G401 (cell line): ENCODE results near the gene MYOF. TPM values are rescaled to one million over a fixed set of nuclear protein-coding genes. Genes with fewer than 3 reads are reported as not detected.
A peak's percentile ranks its signal among the peaks of the same experiment; 100 is the strongest.
"Not testable (repeated sequence)": the region's sequence is repeated elsewhere in the genome, so short reads cannot be mapped to it uniquely, and the experiment has no call there.

ENCODE experiments used
- DNase-seq: peaks from one replicate; pipeline ENCODE4 v3.0.0-alpha.2; 2015; ENCODE audit warnings: low spot score
- in situ Hi-C: cut with HindIII; loops from 2 replicates; pipeline ENCODE4 v1.10.0; 2016; ENCODE audit warnings: low sequenced_read_pairs, mixed read lengths
- total RNA-seq: library from RNA; depleted of rRNA; stranded (reverse); fragments of >200 nt; shearing (Covaris generic); gene quantifications from 2 replicates; pipeline ENCODE4 v1.2.3, GENCODE V29; 2014

Gene MYOF
- total RNA-seq, 1 experiment from 2014 or later, result 72.7 TPM

DNA sequence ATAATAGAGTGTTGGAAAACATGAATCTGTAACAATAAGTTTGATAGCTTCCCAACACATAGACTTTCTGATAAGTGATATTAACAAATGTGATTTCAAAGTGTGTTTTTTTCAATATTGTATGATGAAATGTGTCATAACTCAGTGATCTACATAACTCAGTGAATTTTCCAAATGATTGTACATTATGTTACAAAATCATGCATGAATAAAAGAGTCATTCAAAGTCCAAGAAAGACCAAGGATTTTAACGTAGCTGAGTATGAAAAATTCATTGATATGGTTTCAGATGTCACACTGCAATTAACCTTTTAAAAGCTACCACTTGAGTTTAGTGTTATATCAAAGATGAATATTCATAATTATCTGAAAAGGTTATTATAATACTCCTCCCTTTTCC is 111.2 kb downstream of the MYOF start:
- DNase-seq, result no peak
- in situ Hi-C loops, result no loop called here

- DNase-seq, result no peak
- in situ Hi-C loops, result no loop called here
Measured at GRCh38 chr10:93369588-93370164, 112.5 kb downstream of the MYOF start.

DNA sequence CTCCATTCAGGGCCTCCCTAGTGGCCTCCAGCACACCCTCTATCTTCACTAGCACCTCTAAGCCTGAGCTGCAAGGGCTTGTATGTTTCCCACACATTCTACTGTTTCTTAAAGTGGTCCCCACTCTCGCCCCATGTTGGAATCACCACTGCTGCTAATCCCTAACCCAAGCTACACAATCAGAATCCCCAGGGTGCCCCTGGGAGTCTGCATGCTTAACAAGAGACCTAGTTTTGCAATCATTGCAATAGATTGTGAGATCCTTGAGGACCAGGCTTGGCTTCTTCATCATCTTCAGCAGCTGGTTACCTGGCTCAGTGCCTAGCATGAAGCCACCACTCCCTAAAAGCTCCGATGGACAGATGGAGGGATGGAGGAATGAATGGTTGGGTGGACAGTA is 113.9 kb downstream of the MYOF start:
- no peak for DNase-seq
- in situ Hi-C loops, result no loop called here

- DNase-seq, result no peak
- in situ Hi-C loops, result no loop called here
Measured at GRCh38 chr10:93367664-93368063, 114.5 kb downstream of the MYOF start.

- in situ Hi-C loops, result no loop called here
- DNase-seq, result no peak
Measured at GRCh38 chr10:93364966-93365365, 117.2 kb downstream of the MYOF start.

DNA sequence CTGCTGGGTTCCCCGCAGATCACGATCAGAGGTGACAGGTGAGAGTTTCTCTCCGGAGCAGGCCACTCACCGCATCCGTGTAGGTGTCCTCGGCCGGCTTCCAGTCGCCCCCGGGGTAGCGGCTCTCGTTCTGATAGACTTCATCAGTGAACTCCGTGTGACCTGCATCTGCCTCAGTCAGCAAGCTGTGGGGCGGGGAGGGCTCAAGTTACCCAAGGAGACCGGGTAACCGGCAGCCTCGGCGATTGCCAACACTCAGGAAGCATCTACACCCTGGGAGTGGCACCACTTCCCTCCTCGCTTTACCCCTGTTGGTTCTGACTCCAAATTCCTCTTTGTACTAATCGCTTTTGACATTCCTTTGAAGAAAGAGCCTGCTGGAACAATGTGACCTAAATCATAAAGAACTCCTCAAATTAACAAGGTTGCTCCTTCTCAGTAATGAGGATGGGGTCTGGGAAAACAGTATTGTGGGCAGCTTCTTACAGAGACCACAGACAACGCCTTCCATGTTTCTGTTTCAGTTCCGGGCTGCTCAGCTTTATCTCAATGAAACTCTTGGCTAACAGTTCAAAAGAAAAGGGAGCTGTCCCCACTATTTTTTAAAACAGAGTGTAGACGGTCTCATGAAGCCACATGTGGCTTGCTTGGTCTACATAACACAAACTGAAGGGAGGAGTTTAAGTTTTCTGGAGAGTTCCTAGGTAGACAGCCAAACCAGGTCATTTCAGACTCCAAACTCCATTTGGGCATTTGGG is 118.1 kb downstream of the MYOF start:
- in situ Hi-C loops, result no loop called here
- no peak for DNase-seq

DNA sequence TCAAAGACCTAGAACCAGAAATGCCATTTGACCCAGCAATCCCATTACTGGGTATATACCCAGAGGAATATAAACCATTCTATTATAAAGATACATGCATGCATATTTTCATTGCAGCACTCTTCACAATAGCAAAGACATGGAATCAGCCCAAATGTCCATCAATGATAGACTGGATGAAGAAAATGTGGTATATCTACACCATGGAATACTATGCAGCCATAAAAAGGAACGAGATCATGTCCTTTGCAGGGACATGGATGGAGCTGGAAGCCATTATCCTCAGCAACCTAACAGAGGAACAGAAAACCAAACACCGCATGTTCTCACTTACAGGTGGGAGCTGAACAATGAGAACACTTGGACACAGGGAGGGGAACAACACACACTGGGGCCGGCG is 123.7 kb downstream of the MYOF start:
- in situ Hi-C loops, DNase-seq: not testable (repeated sequence)

DNA sequence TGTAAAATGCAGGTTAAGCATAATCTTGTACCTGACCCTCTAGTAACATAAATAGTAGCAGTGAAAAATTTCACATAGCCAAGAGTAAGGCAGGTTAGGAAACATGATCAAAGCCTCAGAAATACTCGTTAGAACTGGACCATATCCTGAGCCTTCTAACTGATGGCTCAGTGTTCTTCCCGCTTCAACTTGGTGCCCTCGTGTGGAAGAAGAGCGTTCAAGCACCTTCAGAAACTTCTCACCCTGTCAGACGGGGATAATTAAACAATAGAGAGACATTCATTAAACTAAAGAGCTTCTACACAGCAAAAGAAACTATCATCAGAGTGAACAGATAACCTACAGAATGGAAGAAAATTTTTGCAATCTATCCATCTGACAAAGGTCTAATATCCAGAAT is 124.5 kb downstream of the MYOF start:
- DNase-seq, result peak; percentile 27
- in situ Hi-C loops, result no loop called here

- in situ Hi-C loops, result no loop called here
Measured at GRCh38 chr10:93356516-93356915, 125.6 kb downstream of the MYOF start.

GRCh38 chr10:93352638-93353383 is 129.3 kb downstream of the MYOF start:
- peak; percentile 38 for DNase-seq
- in situ Hi-C loops, result no loop called here

More at GRCh38 chr10:93356516-93356915, 125.6 kb downstream of the MYOF start:
- no peak for DNase-seq

DNA sequence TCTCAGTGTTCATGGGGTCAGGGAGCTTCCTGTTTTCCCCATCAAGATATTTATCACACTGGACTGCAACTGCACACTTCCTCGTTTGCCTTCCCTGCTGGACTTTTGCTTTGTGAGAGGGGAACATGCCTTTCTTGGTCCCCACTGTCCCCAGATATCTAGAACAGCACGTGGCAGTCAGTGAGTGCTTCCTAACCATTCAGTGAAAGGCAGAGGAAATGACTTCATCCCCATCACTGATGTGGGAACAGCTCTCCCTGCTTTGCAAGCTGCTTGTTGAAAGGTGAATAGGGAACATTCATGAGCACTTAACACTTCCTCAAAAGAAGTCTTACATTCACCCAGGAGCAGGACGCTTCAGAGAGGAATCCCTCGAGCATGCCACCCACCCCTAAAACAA is 135.4 kb downstream of the MYOF start:
- in situ Hi-C loops, result no loop called here
- DNase-seq, result peak; percentile 6

GRCh38 chr10:93346108-93346507 is 136.0 kb downstream of the MYOF start:
- no peak for DNase-seq
- in situ Hi-C loops, result no loop called here

- in situ Hi-C loops, result no loop called here
- no peak for DNase-seq
Measured at GRCh38 chr10:93344691-93345090, 137.4 kb downstream of the MYOF start.

- DNase-seq, result no peak
- in situ Hi-C loops, result no loop called here
Measured at GRCh38 chr10:93342921-93343320, 139.2 kb downstream of the MYOF start.

GRCh38 chr10:93342366-93342765 is 139.8 kb downstream of the MYOF start:
- DNase-seq, result no peak
- in situ Hi-C loops, result no loop called here

DNA sequence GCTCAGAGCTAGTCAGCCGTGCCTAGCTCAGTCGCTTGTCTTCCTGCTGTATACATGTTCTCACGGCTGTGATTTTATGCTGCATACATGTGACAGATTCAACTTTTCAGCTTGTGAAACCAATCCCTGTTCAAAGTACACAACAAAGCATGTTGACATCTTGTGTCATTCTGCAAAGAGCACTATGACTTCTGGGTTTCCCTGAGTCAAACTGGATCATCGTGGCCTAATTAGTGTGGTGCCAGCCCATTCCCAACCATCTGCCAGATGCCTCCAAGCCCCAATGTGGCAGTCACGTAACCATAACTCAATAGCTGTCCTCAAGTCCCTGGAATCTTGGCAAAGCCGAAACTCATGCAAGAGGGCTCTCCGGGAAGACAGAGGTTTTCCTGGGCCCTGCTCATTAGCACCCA is 144.8 kb downstream of the MYOF start:
- DNase-seq, result peak; percentile 15
- in situ Hi-C loops, result no loop called here

DNA sequence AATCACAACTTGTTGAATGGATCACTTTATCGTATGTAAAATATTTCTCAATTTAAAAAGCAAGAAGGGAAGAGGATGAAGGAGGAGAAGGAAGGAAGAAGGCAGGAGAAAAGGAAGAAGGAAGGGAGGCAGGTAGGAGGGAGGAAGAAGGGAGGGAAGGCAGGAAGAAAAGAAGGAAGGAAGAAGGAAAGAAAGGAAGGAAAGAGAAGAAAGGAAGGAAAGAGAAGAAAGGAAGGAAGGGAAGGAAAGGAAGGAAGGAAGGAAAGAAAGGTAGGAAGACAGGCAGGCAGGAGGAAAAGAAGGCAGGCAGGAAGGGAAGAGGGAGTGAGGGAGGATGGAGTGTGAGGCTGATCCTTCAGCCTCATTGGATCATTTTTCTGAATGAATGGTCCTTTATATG is 145.5 kb downstream of the MYOF start:
- no peak for DNase-seq
- in situ Hi-C loops, result no loop called here

- in situ Hi-C loops, result no loop called here
- DNase-seq, result no peak
Measured at GRCh38 chr10:93336110-93336509, 146.0 kb downstream of the MYOF start.

GRCh38 chr10:93334901-93335327 is 147.2 kb downstream of the MYOF start:
- DNase-seq, result no peak
- in situ Hi-C loops, result no loop called here

DNA sequence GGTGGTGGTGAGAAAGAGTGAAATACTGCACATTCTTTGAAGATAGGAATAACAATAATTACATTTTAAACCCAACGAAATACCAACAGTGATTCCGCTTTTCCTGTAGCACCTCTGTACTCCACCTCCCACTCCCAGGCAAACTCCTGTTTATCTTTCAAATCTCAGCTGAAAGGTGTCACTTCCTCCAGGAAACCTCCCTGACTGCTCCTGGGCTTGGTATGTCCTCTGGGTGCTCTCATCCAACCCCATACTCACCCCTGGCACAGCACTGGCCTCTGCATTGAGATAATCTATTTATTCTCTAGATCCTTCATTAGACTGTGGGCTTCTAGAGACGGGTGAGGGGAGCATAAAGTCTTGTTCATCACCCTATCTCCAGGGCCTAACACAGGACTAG is 148.0 kb downstream of the MYOF start:
- DNase-seq, result no peak
- in situ Hi-C loops, result no loop called here
